GM19324 (cell line): ENCODE data around the gene RBM15B.

ENCODE experiments used
- ATAC-seq: cut with Tn5 transposase; IDR thresholded peaks from one replicate; pipeline ENCODE4 v1.9.1; 2021; ENCODE audit warnings: mild to moderate bottlenecking, moderate library complexity; ENCODE audit not compliant: unreplicated experiment, low FRiP score

RBM15B gene

DNA sequence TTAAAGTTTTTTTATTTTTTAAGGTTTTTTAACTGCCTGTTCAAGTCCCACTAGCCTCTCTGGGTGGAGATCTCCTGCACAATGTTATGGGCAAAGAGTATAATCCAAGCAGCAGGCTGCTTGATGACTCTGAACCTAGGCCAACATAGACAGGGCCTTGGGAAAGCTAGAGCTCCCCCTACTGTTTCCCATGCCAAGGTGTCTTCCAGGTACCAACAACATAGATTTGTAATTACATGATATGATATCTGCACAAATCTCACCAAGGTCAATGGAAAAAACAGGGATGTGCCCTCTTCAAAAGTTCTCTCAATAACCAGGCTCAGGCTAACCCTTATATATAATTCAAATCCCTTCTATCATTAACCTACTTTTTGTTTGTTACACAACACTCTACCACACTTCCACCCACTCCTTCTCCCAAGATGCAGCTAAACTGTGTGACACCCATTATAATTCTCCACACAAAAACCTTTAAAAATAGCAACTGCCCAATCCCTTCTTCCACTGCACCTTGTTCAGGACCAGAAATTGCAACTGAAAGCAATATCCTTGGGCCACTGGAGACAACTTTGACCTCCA lies 43.8 kb downstream of the RBM15B start:
- no peak for ATAC-seq

DNA sequence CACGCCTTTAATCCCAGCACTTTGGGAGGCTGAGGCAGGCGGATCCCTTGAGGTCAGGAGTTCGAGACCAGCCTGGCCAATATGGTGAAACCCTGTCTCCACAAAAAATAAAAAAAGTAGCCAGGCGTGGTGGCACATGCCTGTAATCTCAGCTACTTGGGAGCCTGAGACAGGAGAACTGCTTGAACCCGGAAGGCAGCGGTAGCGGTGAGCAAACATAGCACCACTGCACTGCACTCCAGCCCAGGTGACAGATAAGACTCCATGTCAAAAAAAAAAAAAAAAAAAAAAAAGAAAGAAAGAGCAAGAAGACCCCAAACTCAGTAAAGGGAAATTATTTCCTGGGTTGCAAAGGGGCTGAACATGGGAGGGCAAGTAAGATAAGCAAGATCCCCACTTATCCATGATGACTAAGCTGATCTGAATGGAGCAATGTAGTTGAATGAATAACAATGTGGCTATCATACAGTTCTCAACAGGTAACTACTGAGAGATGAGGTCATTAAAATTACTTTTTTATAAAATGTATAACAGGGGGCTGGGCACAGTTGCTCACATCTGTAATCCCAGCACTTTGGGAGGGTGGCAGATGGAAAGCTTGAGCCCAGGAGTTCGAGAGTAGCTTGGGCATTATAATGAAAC lies 46.0 kb downstream of the RBM15B start:
- ATAC-seq, result no peak

DNA sequence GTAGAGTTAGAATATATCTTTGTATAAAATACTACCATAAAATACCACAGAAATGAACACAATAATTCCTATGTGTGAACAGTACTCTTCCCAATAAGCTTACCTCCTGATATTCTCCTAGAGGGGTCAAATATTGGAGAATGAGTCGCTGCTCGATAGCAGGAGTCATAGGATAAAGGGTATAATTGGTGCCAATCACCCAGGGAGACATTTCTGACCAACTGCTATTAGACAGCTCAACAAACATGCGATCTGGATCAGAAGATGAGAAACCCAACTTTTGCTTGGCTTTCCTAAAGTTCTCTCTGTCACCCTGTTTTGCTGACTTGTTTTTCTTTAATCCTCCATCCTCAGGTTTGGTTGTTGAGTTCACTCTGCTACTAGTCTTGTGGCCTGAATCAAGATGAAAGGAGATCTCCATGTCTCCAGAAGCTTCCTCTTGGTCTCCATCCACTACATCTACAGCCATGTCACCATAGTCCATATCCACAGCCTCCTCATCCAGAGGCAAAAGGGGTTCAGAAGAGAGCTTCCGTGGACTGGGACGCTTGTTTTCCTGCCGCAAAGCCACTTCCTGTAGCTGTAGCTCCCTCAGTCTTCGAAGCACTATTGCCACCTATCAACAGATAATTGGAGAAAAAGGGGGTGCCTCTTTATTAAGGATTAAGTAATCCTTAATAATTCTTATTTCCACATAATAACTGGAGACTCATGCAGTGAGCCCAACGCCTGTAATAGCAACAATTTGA lies 50.4 kb downstream of the RBM15B start:
- no peak for ATAC-seq

DNA sequence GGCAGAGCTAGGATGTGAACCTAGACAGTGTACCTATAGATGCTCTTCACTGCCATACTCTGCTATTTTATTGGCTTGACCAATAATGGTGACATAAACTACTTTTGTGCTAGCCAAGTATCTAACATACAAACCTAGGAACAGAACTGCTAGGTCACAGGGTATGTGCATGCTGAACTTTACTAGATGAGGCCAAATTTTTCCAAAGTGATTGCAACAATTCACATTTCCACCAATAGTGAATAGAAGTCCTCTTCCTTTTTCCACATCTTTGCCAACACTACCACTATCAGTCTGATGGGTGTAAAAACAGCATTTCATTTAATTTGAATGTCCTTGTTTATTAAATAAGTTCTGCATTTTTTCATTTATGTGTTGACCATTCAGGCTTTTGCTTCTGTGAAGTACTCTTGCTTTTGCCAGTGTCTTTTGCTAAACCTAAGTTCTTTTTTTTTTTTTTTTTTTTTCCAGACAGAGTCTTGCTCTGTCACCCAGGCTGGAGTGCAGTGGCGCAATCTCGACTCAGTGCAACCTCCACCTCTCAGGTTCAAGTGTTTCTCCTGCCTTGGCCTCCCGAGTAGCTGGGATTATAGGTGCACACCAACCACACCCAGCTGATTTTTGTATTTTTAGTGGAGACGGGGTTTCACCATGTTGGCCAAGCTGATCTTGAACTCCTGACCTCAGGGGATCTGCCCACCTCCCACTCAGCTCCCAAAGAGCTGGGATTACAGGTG lies 54.6 kb downstream of the RBM15B start:
- no peak for ATAC-seq
